ENCODE results near the gene SLC11A2.

SLC11A2 gene

DNA sequence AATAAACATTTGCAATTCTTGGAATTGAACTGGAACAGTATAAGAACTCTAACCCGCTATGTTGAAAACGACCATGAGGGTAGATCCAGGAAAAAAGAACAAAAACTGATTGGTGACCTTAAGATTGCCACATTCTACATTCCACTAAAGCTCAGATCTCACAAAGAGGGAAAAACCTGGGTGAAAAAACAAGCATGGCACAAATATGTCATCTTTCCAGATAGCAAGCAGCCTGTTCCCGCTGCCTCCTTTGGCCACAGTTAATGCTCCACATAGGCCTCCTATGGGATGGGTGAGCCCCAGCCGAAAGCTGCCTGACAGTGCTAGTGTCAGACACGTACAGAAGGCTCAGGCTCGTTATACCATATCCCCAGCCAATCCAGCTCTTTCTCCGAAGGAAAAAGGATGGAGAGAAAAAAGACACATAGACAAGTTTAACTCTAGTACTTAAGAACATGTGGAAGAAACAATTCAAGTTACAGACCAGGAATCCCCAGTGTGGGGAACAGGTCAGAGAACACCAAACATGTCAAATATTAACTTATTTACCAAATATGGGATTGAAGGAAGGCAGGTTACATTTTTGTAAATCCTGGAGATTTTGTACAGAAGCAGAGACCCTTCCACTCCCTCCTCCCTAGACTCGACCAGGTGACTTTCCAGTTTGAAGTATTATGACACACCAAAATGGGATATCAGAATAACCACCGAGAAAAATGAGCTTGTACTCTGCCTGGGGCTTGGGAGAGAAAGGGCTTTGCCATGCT, 36.6 kb upstream of the SLC11A2 start:
- DNase-seq (ENCODE audit: low read depth): no peak
- H3K4me3 ChIP-seq (ENCODE audit: low read depth, low read length): no peak overlapping the region
- TF ChIP-seq, protein P1, sequence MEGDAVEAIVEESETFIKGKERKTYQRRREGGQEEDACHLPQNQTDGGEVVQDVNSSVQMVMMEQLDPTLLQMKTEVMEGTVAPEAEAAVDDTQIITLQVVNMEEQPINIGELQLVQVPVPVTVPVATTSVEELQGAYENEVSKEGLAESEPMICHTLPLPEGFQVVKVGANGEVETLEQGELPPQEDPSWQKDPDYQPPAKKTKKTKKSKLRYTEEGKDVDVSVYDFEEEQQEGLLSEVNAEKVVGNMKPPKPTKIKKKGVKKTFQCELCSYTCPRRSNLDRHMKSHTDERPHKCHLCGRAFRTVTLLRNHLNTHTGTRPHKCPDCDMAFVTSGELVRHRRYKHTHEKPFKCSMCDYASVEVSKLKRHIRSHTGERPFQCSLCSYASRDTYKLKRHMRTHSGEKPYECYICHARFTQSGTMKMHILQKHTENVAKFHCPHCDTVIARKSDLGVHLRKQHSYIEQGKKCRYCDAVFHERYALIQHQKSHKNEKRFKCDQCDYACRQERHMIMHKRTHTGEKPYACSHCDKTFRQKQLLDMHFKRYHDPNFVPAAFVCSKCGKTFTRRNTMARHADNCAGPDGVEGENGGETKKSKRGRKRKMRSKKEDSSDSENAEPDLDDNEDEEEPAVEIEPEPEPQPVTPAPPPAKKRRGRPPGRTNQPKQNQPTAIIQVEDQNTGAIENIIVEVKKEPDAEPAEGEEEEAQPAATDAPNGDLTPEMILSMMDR (IDR thresholded peaks at IDR 0.05; ENCODE audit: low read depth, low read length, missing control alignments): no peak

DNA sequence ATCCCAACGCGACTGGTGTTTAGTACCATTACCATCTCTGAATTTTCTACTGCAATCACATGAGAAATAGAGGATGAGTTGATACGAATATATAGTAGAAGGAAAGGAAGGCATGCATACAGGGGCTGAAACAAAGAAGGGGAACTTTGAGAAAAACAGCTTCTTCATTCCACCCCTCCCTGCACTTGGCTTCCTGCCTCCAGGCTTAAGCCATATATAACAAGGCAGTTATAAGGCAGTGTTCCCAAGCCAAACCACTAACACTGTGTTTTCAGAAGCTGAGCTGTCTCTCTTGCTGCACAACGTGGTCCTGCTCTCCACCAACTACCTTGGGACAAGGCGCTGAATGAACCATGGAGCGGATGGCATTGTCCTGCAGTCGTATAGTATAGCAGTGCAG, 32.9 kb upstream of the SLC11A2 start:
- no peak overlapping the region for H3K4me3 ChIP-seq (ENCODE audit: low read depth, low read length)

DNA sequence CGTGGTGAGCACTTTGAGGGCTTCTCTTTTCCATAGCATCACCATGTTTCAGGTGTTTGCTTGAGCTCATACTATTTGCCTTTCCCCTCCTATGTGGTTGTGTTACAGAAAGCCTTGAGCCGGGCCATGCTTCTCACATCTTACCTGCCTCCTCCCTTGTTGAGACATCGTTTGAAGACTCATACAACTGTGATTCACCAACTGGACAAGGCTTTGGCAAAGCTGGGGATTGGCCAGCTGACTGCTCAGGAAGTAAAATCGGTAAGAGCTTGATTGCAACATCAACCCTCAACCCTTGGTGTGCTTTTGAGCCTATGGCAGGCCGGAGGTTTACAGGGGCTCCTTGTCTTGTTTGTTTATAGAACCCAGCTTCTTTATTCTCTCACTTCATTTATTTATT, 30.1 kb upstream of the SLC11A2 start:
- TF ChIP-seq, protein P1 (IDR thresholded peaks at IDR 0.05; ENCODE audit: low read depth, low read length, missing control alignments): no peak
- no peak for DNase-seq (ENCODE audit: low read depth)
- H3K4me3 ChIP-seq (ENCODE audit: low read depth, low read length): no peak overlapping the region

More for the DNA sequence above, 32.9 kb upstream of the SLC11A2 start:
- DNase-seq (ENCODE audit: low read depth): no peak
- TF ChIP-seq, protein P1 (IDR thresholded peaks at IDR 0.05; ENCODE audit: low read depth, low read length, missing control alignments): no peak

DNA sequence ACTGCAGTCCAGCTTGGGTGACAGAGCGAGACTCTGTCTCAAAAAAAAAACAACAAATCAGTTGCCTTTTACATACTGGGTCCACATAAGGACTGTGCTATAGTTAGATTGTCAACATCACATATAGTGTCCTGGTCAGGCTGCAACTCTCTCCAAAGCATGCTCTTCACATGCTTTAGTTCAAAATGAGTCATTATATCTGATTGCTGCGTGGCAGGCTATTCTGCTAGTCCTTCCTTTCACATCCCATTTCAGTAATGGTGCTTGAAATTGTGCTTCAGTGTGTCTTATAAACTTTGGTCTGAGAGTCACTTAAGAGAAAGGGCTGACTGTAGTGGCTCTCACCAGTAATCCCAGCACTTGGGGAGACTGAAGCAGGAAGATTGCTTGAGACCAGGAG, 28.9 kb upstream of the SLC11A2 start:
- no peak overlapping the region for H3K4me3 ChIP-seq (ENCODE audit: low read depth, low read length)
- TF ChIP-seq, protein P1 (IDR thresholded peaks at IDR 0.05; ENCODE audit: low read depth, low read length, missing control alignments): no peak
- DNase-seq (ENCODE audit: low read depth): no peak

DNA sequence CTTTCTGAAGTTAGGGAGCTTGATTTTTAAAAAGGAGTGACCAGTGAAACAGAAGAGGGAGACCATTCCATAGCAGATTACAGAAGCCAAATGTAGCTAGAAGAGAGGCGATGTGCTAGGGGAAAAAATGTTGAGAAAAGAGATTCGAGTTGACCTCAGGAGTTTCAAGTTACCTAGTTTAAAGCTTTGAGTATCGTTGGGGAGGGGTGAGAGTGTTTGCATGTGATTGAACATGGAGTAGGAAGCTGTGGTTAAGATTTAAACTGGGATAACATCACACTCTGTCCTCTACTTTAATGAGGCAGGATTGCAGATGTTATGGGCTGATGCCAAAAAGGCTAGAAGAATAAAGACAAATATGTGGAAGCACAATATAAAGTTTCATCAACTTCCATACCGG, 25.6 kb upstream of the SLC11A2 start:
- DNase-seq (ENCODE audit: low read depth): no peak
- TF ChIP-seq, protein P1 (IDR thresholded peaks at IDR 0.05; ENCODE audit: low read depth, low read length, missing control alignments): no peak
- H3K4me3 ChIP-seq (ENCODE audit: low read depth, low read length): no peak overlapping the region

DNA sequence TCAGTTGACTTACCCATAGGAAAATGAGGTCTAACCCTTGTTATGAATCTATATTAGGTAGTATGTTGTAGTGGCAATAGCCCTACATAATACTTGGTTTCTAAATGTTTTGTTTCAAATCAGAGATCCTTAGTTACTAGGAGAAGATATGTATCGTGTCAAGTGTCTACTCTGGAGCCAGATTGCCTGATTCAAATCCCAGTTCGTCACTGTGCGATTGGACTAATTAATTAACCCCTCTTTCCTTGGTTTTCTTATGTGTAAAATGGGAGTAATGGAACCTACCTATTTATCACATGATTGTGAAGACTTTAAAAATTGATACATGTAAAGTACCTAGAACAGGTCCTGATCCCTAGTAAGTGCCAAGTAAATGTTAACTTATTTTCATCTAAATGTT, 23.3 kb upstream of the SLC11A2 start:
- DNase-seq (ENCODE audit: low read depth): no peak
- H3K4me3 ChIP-seq (ENCODE audit: low read depth, low read length): peak overlapping the region; percentile 75
- TF ChIP-seq, protein P1 (IDR thresholded peaks at IDR 0.05; ENCODE audit: low read depth, low read length, missing control alignments): no peak
